Activated B cell treated with CpG ODN at 0.5 μM for 24 hours (primary cell): ENCODE results near the gene TMPRSS4. TPM values are rescaled to one million over a fixed set of nuclear protein-coding genes. Genes with fewer than 3 reads are reported as not detected.
A peak's percentile ranks its signal among the peaks of the same experiment; 100 is the strongest.

Experiments
- ATAC-seq: fragments of 200-7000 bp; cut with Tn5 transposase; one replicate; pipeline ENCODE4 v1.10.0; 2021; ENCODE audit warnings: low read depth, mild to moderate bottlenecking, moderate library complexity
- CTCF ChIA-PET: fragments of 350-600 bp; sonication (Branson Sonifier 250); formaldehyde crosslinking; loops from one replicate; lab custom pipeline; 2021; ENCODE audit warnings: antibody characterized with exemption; lab: Charles Lee
- POLR2A ChIA-PET: fragments of 350-600 bp; sonication (Branson Sonifier 250); formaldehyde crosslinking; loops from one replicate; lab custom pipeline; 2021; ENCODE audit warnings: antibody characterized with exemption; lab: Charles Lee
- DNase-seq: peaks from one replicate; pipeline ENCODE4 v3.0.0; 2022
- H3K27ac Mint-ChIP-seq: one replicate; pipeline ENCODE4 v1.8.0; 2020; ENCODE audit warnings: mixed read lengths
- H3K27me3 Mint-ChIP-seq: one replicate; pipeline ENCODE4 v1.8.0; 2021; ENCODE audit warnings: mixed read lengths
- H3K36me3 Mint-ChIP-seq: one replicate; pipeline ENCODE4 v1.8.0; 2021; ENCODE audit warnings: low read depth, mixed read lengths
- H3K4me1 Mint-ChIP-seq: one replicate; pipeline ENCODE4 v1.8.0; 2021; ENCODE audit warnings: mixed read lengths
- H3K4me3 Mint-ChIP-seq: one replicate; pipeline ENCODE4 v1.8.0; 2020; ENCODE audit warnings: mild to moderate bottlenecking, mixed read lengths
- H3K9me3 Mint-ChIP-seq: one replicate; pipeline ENCODE4 v1.8.0; 2020; ENCODE audit warnings: mixed read lengths
- intact Hi-C: fragments of 100-400 bp; cut with micrococcal nuclease; formaldehyde crosslinking; loops from one replicate; pipeline ENCODE4 v1.15.1; 2024
- total RNA-seq: library from RNA; stranded (reverse); gene quantifications from 2 replicates; pipeline ENCODE4 v1.2.3, GENCODE V29; 2022
- TF ChIP-seq, protein P1 (sequence below): fragments of 200-600 bp; IDR thresholded peaks from one replicate; pipeline ENCODE4 v1.8.0; 2022; ENCODE audit warnings: antibody characterized with exemption, mild to moderate bottlenecking

Gene TMPRSS4
- total RNA-seq, 1 donor from 2014 or later: not detected

DNA sequence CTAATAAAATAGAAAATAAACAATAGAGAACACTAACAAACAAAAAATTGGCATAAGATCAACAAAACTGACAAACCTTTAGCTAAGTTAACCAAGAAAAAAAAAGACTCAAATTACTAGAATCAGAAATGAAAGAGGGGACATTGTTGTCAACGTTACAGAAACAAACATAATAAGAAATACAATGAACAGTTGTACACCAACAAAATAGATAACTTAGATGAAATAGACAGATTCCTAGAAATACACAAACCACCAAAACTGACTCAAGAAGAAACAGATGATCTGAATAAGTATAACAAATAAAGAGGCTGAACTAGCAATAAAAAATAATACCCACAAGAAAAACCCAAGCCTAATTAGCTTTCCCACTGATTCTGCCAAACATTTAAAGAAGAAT is 34.7 kb upstream of the TMPRSS4 start:
- intact Hi-C loops: no loop called here
- no peaks in the 10 kb centered on the region for H3K36me3 Mint-ChIP-seq
- H3K27ac Mint-ChIP-seq: no peak overlapping the region
- POLR2A ChIA-PET: interaction anchor here (0.6 to 7.9 kb wide), 7 partner anchors 11 to 147 kb away, joined by 3 to 100 read pairs (median 4); no protein-coding TSS in a partner anchor
- peaks cover 21% of the 10 kb centered on the region for H3K4me1 Mint-ChIP-seq
- H3K9me3 Mint-ChIP-seq: no peaks in the 10 kb centered on the region
- H3K4me3 Mint-ChIP-seq: no peak overlapping the region
- ATAC-seq (no peak), DNase-seq (no peak)
- no peaks in the 10 kb centered on the region for H3K27me3 Mint-ChIP-seq
- CTCF ChIA-PET: interaction anchor here (1.1 kb wide), 1 partner anchor 11 kb away, joined by 6 read pairs; no protein-coding TSS in a partner anchor
- TF ChIP-seq, protein P1, sequence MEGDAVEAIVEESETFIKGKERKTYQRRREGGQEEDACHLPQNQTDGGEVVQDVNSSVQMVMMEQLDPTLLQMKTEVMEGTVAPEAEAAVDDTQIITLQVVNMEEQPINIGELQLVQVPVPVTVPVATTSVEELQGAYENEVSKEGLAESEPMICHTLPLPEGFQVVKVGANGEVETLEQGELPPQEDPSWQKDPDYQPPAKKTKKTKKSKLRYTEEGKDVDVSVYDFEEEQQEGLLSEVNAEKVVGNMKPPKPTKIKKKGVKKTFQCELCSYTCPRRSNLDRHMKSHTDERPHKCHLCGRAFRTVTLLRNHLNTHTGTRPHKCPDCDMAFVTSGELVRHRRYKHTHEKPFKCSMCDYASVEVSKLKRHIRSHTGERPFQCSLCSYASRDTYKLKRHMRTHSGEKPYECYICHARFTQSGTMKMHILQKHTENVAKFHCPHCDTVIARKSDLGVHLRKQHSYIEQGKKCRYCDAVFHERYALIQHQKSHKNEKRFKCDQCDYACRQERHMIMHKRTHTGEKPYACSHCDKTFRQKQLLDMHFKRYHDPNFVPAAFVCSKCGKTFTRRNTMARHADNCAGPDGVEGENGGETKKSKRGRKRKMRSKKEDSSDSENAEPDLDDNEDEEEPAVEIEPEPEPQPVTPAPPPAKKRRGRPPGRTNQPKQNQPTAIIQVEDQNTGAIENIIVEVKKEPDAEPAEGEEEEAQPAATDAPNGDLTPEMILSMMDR: no peak

DNA sequence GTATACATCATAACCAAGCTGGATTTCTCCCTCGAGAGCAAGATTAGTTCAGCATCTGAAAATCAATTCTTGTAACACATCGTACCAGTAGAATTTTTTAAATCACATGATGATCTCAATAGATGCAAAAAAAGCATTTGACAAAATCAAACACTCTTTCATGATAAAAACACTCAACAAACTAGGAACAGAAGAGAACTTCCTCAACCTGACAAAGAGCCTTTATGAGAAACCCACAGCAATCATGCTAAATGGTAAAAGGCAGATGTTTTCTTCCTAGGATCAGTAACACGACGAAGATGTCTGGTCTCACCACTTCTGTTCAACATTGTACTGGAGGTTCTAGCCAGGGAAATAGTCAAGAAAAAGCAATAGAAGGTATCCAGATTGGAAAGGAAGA is 34.1 kb upstream of the TMPRSS4 start:
- TF ChIP-seq, protein P1: no peak
- Mint-ChIP-seq H3K27ac (no peak overlapping the region), H3K27me3 (no peaks in the 10 kb centered on the region), H3K4me1 (peaks cover 23% of the 10 kb centered on the region), H3K4me3 (no peak overlapping the region), H3K9me3 (no peaks in the 10 kb centered on the region), H3K36me3 (no peaks in the 10 kb centered on the region)
- ChIA-PET POLR2A (interaction anchor here (1.0 to 7.9 kb wide), 2 partner anchors 11 to 44 kb away, joined by 4 to 100 read pairs; no protein-coding TSS in a partner anchor), CTCF (interaction anchor here (1.1 kb wide), 1 partner anchor 10 kb away, joined by 6 read pairs; no protein-coding TSS in a partner anchor)
- ATAC-seq (no peak), DNase-seq (no peak)
- intact Hi-C loops: no loop called here

DNA sequence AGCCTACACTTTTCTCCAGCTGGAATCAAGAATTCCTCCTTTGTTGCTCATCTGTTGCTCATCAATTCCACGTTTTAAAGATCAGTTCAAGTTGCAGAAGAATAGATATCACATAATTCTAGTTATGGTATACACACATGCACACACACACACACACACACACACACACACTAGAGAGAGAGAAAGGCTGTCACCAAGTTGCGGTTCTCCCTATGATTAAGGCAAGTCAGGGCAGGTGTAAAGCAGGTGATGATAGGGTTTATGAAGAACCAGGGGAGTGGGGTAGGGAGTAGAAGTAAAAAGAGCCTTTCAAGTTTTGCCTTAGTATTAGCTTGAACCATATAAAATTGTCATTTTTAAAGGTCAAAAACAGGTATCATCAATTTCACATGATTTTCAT is 31.7 kb upstream of the TMPRSS4 start:
- TF ChIP-seq, protein P1: no peak
- ChIA-PET CTCF (interaction anchor here (0.7 to 0.8 kb wide), 2 partner anchors 16 to 94 kb away, joined by 4 to 5 read pairs; no protein-coding TSS in a partner anchor), POLR2A (interaction anchor here (0.8 to 7.9 kb wide), 8 partner anchors 29 to 230 kb away, joined by 4 to 100 read pairs (median 8); partner anchors contain the start of gene IL10RA)
- no peak overlapping the region for H3K4me3 Mint-ChIP-seq
- no peak overlapping the region for H3K27ac Mint-ChIP-seq
- intact Hi-C loops: no loop called here
- no peak for DNase-seq
- peaks cover 32% of the 10 kb centered on the region for H3K4me1 Mint-ChIP-seq
- no peaks in the 10 kb centered on the region for H3K9me3 Mint-ChIP-seq
- no peaks in the 10 kb centered on the region for H3K36me3 Mint-ChIP-seq
- no peak for ATAC-seq
- H3K27me3 Mint-ChIP-seq: no peaks in the 10 kb centered on the region

DNA sequence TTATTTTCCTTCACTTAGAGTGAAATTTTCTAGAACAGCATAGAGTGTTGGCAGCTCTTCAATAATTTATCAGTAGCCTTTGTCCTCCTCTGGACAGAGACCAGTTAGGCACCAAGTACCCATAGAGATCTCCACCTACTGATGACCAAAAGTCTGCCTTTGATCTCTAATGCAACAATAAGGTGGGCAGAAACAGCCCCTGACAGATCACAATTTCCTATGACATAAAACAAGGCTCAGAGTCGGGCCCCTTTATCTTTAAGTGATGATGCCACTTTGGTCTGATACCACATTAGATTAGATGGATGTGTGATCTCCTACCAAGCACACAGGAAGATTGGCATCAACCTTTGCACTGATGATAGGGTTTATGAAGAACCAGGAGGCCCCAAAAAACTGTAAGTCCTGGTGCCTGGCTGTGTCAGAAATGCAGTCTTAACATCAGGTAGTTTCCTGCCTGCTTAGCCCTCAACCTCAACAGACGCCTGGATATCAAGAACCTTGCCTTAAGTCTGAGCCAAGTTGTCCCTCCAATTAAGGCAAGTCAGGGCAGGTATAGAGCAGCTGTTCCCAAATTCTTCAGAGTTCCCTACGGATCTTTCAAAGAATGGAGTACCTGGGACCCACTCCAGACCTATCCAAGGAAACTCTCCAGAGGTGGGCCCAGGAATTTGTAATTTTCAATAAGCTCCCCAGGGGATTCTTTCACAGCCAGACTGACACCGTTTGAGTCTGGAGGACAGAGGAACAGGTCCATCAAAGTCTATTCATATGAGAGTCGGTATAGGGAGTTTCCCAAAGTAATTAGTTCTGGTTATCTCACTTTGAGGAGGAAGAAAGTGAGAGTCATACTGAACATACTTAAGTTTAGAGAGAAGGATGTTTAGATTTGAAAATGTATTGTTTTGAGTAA is 30.6 kb upstream of the TMPRSS4 start:
- TF ChIP-seq, protein P1: no peak
- no peaks in the 10 kb centered on the region for H3K27me3 Mint-ChIP-seq
- DNase-seq (no peak), ATAC-seq (peak; percentile 53)
- POLR2A ChIA-PET: interaction anchor here (0.7 to 7.9 kb wide), 9 partner anchors 24 to 231 kb away, joined by 4 to 100 read pairs (median 7); partner anchors contain the start of gene IL10RA
- no peaks in the 10 kb centered on the region for H3K9me3 Mint-ChIP-seq
- CTCF ChIA-PET: interaction anchor here (1.1 to 1.4 kb wide), 2 partner anchors 58 to 238 kb away, joined by 4 read pairs; no protein-coding TSS in a partner anchor
- no peaks in the 10 kb centered on the region for H3K36me3 Mint-ChIP-seq
- H3K4me1 Mint-ChIP-seq: peaks cover 40% of the 10 kb centered on the region
- H3K4me3 Mint-ChIP-seq: no peak overlapping the region
- intact Hi-C loops: loop anchor here (1.0 kb wide), 1 partner anchor 34 kb away; no protein-coding TSS in a partner anchor
- peak overlapping the region; percentile 56 for H3K27ac Mint-ChIP-seq
